Activated CD8-positive, alpha-beta memory T cell treated with anti-CD3 and anti-CD28 coated beads for 36 hours (primary cell): ENCODE measurements around the gene MOGAT1. TPM values are rescaled to one million over a fixed set of nuclear protein-coding genes. Genes with fewer than 3 reads are reported as not detected.

ENCODE experiments used
- CTCF ChIA-PET: fragments of 350-600 bp; sonication (Branson Sonifier 250); formaldehyde crosslinking; loops from one replicate; lab custom pipeline; 2021; ENCODE audit warnings: antibody characterized with exemption; lab: Charles Lee
- POLR2A ChIA-PET: fragments of 350-600 bp; sonication (Branson Sonifier 250); formaldehyde crosslinking; loops from one replicate; lab custom pipeline; 2021; ENCODE audit warnings: antibody characterized with exemption; lab: Charles Lee
- total RNA-seq, 2 experiments: library from RNA; stranded (reverse); gene quantifications; one replicate each; pipeline ENCODE4 v1.2.3, GENCODE V29; 2021

The MOGAT1 gene, protein sequence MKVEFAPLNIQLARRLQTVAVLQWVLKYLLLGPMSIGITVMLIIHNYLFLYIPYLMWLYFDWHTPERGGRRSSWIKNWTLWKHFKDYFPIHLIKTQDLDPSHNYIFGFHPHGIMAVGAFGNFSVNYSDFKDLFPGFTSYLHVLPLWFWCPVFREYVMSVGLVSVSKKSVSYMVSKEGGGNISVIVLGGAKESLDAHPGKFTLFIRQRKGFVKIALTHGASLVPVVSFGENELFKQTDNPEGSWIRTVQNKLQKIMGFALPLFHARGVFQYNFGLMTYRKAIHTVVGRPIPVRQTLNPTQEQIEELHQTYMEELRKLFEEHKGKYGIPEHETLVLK
- total RNA-seq = not detected

DNA sequence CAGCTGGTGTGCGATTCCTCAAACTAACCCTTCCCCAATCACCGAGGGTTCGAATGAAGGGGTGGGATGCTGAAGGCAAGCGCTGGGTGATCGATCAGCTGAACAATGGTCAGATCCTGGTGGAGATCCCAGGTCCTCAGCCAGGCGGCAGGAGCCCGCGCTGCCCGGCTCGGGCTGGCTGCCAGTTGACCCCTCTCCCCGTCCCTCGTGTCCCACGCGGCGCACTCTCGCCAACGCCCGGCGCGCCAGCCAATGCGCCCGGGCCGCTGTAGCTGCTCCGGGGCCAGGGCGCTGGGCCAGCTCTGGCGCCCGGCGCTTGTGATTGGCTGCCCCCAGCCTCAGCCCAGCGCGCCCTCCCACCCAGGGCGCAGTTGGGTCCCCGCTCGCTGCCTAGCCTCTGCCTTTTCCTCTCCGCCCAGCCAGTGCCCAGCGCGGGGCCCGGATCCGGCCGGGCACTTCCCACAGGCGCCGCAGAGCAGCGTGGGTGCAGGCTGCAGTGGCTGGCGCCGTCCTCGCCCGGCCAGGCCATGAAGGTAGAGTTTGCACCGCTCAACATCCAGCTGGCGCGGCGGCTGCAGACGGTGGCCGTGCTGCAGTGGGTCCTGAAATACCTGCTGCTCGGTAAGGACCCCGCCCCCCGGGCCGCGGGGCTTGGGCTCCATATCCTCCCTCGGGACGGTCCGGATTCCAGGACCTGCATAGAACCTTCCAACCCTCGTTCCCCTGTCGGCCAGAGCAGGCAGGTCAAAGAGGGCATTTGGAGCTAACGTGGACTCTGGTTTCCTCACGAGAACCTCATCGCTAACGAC lies at the start of gene MOGAT1:
TSS of gene MOGAT1 (plus strand) at position 400 of the 809 bp plus-strand sequence. CDS start at position 528, 128 bp downstream.
- POLR2A ChIA-PET = no interaction called here
- CTCF ChIA-PET = no interaction called here

DNA sequence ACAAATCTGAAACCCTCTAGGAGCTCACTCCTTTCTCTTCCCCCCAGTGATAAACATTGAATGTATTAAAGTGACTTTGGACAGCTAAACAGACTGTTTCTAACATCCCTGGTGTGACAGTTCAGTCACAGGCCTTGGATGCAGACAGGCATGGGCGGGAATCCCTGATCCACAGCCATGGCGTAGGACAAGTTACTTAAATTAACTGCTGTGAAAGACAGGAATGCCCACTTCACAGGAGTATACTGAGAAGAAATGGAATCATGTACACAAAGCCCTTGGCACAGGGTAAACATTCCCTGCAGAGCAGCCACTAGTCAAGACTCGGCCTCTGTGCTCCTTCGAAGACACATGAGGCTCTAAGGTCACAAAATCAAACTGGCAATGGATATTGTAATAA lies 49.6 kb upstream of the MOGAT1 start:
- ChIA-PET CTCF (no interaction called here), POLR2A (no interaction called here)

DNA sequence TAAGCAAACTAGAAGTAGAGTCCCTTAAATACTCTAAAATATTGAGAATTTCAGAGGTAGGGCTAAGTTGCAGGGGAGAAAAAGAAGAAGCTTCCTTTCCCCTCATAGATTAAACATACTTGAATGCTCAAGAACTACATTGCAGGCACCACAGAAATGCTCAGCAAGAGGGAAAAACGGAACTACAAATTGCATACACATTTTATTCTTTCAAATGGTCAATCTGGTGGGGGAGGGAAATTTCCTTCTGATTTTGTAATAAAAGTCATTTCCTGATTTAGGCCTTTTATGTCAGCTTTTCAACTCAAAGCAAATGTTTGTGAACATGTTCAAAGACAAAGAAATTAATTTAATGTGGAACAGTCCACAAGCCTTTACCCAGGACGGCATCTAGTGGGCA lies 48.5 kb upstream of the MOGAT1 start:
- CTCF ChIA-PET = no interaction called here
- POLR2A ChIA-PET = no interaction called here

DNA sequence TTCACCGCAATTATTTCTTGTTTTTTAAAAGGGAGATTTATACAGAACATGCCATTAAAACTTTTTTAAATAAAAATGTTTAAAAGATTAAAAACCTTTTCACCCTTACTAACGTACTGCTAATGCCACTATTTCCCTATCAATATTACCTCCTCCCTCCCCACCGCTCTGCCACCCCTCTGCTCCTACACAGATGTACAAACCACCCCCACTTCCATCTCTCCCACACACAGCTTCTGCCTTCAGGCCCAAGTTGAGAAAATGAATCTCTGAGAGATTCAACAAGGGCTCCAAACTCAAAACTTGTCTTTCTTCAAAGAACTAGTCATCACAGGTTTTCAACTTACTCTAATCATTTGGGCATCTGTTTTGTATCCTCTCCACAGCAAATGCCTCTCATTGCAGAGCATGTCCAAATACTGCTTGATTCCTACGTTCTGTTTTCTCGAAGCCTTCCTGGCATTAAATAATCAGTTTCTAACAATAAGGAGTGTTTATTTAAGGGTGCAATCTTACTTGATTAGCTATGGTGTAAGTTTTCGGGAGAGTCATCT lies 47.6 kb upstream of the MOGAT1 start:
- CTCF ChIA-PET = no interaction called here
- POLR2A ChIA-PET = no interaction called here

DNA sequence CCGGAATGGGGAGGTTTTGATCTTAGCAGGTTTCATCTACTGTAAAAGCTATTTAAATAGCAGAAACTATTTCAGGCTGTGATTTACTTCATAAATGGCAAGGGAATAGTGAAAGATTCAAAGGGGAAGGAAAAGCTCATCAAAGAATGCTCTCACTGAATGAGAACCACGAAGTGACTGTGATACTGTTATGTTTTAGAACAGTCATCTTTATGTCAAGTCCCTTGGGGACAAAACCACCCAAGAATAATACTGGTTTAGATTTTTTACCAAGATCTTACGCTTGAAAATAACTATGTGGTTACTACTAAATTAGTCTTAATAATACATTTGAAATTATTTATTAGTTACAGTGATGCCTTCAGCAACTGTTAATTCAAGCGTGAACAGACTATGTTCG lies 43.7 kb upstream of the MOGAT1 start:
- POLR2A ChIA-PET = no interaction called here
- CTCF ChIA-PET = no interaction called here

DNA sequence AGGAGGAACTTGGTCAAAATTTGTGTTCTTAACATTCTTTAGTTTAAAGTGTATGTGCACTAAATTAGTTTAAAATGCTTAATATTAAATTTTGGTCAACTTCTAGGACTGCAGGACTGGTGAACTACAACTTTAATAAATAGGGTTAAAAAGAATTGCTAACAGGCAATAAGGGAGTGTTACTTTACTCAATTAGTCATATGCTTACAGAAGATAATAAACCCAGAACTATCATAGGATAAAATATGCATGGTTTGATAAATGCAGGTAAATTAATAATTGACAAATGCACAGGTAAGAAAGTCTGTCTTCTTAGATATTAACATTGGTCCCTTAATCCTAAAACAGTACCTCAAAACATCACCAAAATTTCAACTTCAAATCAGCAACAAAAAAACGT lies 36.2 kb upstream of the MOGAT1 start:
- ChIA-PET CTCF (no interaction called here), POLR2A (no interaction called here)

DNA sequence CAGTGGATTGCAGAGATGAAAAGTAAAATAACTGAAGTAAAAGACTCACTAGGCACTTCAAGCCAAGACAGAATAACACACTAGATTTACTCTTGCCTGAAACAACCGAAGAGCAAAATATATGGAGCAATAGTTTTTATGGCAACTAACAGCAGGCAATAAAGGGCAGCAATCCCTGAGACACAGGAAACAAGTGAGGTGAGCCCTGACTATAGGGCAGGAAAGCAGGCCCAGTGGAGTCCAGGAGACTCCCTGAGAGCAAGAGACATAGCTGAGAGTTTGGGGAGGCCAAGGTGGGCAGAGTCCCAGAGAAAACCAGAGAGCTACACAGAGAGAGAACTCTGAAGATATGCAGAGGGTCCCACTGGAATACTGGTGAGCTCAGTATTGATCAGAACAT lies 34.4 kb upstream of the MOGAT1 start:
- ChIA-PET CTCF (no interaction called here), POLR2A (no interaction called here)

DNA sequence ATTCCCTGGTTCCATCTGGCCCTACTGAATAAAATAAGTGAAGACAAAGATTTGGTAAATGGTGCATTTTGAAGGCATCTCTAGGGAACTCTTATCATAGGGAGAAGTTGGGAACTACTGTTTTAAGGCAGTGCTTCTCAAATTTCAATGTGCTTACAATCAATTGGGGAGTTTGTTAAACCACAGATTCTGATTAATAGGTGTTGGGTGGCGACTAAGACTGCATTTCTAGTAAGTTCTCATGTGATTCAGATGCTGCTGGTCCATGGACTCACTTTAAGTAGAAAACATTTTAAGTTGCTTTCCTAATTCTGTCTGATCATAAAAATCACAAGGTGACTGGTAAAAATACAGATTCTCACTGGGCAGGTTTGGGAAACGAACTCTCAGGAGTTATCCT lies 30.1 kb upstream of the MOGAT1 start:
- POLR2A ChIA-PET = no interaction called here
- CTCF ChIA-PET = no interaction called here

DNA sequence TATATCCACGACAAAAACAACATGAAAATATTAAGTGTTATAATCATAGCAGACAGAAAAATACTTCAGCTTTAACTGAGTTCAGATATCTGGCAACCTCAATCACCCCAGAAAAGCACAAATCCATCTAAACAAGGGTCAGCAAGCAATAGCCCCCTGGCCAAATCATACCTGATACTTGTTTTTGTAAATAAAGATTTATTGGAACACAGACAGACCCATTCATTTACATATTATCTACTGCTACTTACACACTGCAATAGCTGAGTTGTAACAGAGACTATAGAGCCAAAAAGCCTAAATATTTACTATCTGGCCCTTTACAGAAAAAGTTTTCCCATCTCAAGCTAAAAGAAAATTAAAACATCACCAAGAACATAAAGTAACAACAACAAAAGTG lies 28.3 kb upstream of the MOGAT1 start:
- ChIA-PET CTCF (no interaction called here), POLR2A (no interaction called here)

DNA sequence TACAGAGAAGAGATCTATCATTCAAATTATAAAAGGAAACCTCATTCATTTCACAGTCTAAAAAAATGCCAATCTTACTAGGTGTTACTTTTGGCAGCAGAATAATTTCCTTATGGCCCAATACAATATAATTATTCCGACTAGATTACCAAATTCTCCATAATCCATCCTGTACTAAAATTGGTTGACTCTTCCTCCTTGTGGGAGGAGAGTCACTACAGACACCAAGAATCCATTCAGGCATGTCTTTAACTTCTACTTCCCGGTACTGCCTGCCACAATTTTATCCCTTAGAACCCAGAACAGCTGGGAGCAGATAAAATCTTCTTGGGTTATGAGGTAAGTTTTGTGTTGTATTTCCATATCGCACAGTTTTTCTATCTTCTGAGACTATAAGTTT lies 25.4 kb upstream of the MOGAT1 start:
- POLR2A ChIA-PET = no interaction called here
- CTCF ChIA-PET = no interaction called here

DNA sequence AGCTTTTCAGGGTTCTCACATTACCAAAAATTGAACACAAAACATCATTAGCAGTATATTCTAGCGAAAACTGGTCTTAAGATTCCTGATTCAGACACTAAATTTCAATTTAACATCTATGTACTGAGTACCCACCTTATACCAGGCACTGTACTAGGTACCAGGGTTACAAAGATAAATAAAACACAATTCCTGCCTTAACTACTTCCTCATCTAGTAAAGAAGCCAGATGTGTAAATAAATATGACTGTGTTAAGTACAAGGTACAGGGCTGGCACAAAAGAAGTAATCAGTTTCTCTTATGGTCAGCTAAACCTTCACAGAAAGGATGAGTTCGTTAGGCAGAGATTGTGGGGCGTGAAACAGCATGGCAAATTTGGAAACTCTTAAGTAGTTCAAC lies 21.7 kb upstream of the MOGAT1 start:
- POLR2A ChIA-PET = no interaction called here
- CTCF ChIA-PET = no interaction called here

DNA sequence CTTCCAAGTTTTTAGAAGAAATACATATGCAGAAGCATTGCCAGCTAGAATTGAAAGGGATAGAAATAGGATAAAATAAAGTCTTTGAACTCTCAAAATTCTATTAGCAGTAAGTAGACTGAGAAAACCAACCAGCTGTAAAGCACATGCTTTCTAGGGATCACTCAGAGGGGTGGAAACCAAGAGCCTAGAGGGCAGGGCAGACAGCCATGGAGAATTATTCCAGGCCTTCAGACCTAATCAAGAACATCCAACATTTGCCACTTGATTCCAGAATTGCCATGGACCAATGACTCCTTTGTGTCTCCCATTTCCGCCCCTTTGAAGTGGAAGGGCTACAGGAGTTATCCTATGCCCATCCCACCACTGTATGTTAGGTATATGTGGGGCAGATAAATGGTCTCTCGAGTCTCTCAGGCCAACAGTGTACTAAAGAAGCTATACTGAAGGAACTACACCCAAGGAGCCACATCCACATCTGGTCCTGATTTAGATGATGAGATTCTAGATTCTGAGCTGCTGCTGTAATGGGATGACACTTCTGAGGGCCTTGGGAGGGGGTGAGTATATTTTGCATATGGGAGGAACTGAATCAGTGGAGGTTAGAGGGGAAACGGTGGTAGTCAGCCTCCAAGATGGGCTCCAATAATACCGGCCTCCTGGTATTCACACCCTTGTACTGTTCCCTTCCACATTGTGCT lies 19.6 kb upstream of the MOGAT1 start:
- ChIA-PET CTCF (no interaction called here), POLR2A (no interaction called here)

DNA sequence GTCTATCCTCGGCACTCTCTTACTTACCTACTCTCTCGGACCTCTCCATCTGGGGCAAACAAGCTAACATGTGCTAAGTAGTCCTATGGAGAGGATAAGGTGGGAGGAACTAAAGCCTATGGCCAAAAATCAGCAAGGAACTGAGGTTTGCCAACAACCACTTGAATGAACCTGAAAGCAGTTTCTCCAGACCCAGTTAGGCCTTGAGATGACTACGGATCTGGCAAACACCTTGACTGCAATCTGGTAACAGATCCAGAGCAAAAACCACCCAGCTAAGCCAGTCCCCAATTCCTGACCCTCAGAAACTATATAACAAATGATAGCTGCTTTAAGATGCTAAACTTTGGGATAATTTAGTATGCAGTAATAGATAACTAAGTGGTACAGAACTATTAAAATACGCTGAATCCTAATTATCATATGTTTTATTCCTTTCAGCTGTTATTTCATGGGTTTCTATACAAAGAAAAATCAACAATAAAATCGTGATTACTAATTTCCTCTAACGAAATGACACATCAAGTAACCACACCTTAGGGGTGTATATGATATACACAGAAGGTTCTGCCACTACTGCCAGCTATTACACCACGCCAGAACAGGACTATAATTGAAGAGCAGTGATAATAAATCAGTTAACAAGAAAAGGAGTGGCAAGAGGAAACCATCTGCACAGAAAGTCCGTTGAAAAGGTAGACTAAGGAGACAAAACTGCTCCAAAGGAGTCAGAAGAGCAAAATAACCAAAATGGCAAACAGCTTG lies 18.8 kb upstream of the MOGAT1 start:
- ChIA-PET CTCF (interaction anchor here (0.8 kb wide), 1 partner anchor 38 kb away, joined by 4 read pairs; no protein-coding TSS in a partner anchor), POLR2A (no interaction called here)

DNA sequence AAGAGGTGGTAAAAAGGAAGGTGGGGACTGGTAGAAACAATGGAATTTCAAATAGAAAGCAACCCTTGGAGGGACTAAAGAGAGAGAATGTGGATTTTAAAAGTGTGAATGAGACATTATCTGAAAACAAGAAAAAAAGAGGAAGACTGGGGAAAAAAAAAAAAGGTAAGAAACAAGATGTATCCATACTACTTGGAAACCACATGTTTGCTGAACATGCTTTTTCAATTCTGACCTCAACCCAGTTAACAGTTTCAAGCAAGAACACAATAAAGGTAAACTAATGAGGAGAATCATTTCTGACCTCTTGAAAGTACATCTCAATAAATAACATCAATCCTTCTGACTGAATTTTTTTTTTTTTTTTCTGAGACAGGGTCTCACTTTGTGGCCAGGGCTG lies 18.2 kb upstream of the MOGAT1 start:
- ChIA-PET POLR2A (no interaction called here), CTCF (interaction anchor here (0.7 kb wide), 1 partner anchor 250 kb away, joined by 3 read pairs; no protein-coding TSS in a partner anchor)

DNA sequence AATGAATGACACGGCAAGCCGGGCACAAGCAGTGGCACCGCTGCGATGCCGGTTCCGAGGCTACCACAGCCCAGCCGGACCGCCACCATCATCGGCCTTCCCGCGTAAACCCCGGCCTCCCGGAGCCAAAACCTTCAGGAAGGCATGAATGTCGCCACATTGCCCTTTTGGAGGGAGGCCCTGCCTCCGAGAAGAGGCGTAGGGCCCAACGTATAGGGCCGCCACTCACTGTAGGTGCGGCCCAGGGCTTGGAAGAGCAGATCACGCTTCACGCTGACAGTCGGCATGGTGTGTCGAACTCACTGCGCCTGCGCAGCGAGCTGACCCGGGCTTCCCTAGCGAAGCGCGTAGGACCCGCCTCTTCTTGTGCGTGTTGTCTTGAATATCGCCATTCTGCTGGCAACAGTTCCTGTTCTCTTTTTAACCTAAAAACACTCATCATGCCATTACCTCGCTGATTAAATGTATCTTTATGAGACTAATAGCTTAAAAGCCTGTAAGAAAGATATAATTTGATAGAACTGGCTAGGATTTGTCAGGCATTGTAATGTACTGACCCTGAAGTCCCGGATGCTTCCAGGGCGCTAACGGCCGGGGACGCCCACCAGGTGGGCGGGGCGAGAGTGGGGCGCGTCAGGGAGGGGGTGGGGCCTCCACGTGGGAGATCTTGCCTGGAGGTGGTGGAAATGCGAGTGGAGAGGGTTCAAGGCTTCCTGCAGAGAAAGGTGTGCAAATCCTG lies 15.5 kb upstream of the MOGAT1 start, which contains the start of gene FARSB:
TSS of gene FARSB (minus strand) at position 306 of the 739 bp plus-strand sequence. CDS start at position 287, 19 bp downstream.
- CTCF ChIA-PET = interaction anchor here (1.7 kb wide), 1 partner anchor 24 kb away, joined by 3 read pairs; no protein-coding TSS in a partner anchor
- POLR2A ChIA-PET = interaction anchor here (0.6 kb wide), 1 partner anchor 231 kb away, joined by 3 read pairs; no protein-coding TSS in a partner anchor

DNA sequence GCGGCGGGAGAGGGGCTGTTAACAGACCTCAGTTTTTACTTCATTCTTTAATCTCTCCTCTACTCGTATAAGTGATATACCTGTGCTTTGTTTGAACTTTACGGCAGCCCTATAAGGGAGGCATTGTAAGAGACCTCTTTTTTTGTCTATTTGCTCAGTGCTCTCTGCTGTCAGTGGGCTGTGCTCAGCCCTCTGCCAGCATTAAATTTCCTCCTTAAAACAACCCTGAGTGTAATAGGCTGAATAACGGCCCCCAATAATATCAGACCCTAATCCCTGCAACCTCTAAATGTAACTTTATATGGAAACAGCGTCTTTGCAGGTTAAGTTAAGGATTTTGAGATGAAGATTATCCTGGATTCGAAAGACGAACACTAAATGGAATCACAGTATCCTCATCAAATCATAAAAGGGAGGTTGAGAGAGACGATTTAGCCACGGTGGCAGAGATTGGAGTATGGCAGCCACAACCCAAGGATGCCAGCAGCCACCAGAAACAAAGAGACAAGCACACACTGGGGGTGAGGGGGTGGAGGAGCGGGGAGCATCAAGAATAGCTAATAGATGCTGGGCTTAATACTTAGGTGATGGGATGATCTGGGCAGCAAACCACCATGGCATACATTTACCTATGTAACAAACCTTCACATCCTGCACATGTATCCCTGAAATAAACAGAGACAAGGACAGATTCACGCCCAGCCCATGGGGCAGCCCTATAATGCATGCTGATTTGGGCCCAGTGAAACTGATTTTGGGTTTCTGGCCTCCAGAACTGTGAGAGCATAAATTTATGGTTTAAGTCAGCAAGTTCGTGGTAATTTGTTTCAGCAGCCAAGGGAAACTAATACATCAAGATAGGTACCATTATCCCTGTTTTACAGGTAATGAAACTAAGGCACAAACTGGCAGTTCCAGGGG lies 14.7 kb upstream of the MOGAT1 start:
- CTCF ChIA-PET = interaction anchor here (1.7 kb wide), 1 partner anchor 23 kb away, joined by 3 read pairs; no protein-coding TSS in a partner anchor
- POLR2A ChIA-PET = no interaction called here

DNA sequence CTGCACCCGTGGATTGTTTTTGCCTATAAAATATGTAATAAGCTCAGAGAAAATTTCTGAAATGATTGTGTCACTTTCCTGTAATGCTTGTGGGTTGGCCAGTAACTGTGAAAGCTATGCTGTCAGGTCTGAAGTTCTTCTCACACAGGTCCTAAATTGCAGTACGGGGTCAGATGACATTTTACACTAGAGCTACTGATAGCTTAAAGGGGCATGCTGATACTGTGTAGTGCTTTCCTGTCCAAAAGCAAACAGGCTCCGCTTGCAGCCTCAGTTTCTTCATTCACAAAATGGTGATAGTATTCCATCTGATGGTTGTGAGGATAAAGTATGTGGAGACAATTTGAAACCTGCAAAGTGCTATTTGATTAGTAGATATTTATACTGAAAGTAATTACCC lies 8.0 kb upstream of the MOGAT1 start:
- ChIA-PET CTCF (no interaction called here), POLR2A (no interaction called here)
